LNCAP (cell line): Measurements from ENCODE around the gene EN1.

Source experiments
- CTCF ChIP-seq: fragments of 450-650 bp; IDR thresholded peaks from 2 replicates; pipeline ENCODE4 v1.5.1; 2017; ENCODE audit warnings: mild to moderate bottlenecking

EN1 gene

DNA sequence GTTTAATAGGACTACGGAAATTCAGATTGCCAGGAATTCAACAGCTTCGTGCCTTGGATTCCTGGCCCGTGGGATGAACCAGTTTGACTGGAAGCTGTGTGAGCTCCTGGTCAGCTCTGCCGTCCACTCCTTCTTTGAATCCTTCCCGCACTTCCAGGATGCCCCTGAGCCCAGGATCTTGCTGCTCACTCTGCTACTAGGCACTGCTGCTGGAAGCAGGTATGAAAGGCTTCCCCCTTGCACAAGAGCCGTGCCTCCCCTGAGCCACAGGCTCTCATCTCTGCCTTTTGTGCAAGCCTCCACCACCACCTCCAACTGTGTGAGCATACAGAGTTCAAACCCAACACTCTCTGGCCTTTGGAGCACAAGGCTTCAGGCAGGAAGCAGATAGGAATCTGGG lies 34.9 kb downstream of the EN1 start:
- TF ChIP-seq CTCF = no peak

DNA sequence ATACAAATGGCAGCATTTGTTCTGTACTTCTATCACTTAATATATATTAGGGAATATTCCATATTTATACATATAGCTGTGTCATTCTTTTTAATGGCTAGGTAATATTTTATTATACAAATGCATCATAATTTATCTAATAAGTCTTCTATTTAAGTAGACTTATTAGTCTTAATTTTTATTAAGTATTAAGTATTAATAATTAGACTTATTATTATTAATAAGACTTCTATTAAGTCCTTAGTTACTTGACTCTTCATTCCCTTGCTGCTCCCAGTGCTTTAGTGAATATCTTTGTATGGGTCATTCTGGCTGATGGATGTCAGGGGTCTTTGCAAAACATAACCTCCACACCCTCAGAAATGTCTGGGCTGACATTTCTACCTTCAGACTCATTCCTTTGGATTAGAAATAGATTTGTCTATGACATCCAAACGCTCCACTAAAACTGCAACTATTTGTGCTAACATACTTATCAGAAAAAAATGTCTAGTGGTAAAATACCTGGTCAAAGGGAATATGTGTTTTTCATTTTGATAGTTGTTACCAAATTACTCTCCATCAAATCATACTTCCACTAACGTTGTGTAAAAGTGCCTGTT lies 35.8 kb downstream of the EN1 start:
- no peak for TF ChIP-seq CTCF

- no peak for TF ChIP-seq CTCF
Measured at GRCh38 chr2:118810766-118811165, 36.7 kb downstream of the EN1 start.

- no peak for TF ChIP-seq CTCF
Measured at GRCh38 chr2:118808429-118808809, 39.0 kb downstream of the EN1 start.

DNA sequence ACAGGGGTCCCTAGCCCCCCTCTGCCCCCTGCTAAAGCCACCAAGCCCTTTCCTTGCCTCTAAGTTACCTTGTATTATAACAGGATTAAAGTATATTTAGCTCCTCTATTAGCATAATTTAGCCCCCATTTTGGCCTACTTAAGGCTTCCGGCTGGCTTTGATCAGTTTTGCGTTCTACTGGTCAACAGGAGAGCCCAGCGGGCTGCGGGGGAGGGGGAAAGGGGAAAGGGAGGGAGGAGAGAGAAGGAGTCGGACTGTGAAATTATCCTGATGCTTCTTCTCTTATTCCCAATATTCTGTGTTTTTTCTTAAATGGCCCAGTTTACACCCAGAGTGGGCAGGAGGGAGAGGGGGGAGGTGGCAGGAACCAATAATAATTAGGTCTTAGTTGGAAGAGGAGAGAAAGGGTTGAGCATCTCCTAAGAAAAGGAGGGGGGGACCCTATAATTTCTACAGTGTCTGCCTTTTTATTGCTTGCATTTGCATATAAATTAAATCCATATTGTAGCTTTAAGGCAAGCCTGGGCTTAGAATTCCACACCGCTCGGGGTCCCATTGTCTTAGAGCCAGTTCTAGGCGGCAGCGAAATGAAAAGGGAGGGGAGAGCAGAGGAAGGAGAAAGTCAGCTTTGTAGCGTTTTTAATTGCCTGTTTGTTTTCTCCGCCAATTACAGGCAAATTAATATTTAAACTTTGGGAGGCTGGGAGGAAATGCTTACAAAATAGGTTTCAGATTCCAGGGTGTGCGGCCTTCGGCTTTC lies 39.6 kb downstream of the EN1 start:
- TF ChIP-seq CTCF = no peak

DNA sequence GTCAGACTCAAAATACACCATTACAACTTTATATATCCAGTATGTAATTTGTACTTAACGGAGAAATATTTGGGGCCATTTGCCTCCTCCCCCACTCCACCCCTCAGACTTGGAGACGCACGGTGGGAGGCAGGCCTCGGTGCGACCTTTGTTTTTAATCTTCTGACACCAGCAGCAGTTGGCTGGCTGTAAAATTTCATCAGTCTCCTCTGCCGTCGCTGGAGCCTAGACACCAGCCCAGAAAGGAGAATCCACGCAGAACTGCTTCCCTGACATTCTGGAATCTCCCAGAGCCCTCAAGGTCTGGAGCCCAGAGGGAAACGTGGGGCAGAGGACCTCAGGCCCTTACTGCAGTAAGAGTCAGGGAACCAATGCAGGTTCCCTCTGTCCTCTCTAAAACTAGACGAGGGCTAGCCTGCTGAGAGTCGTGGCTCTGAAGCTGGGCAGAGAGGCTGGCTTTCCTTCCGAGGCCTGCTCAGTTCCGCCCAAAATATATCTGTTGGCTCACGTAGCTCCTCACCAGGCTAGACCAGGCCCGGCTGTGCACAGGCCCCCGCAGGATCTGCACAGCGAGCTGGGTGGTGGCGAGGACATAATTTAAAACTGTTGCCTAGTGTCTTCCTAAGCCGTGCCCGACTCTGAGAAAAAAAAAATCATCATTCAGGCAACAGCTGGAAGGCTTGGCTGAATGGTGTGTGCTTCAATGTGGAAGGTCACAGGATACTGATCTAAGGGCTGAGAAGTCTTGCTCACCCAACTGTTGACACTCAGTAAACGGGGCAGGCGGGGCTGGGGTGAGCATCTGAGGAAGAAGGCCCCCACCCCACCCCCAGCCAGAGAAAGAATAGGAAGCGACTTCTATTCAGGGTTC lies 40.4 kb downstream of the EN1 start:
- no peak for TF ChIP-seq CTCF

- TF ChIP-seq CTCF = no peak
Measured at GRCh38 chr2:118805064-118805690, 42.3 kb downstream of the EN1 start.
